Measurements from ENCODE around the gene GRIPAP1.

The GRIPAP1 gene, protein sequence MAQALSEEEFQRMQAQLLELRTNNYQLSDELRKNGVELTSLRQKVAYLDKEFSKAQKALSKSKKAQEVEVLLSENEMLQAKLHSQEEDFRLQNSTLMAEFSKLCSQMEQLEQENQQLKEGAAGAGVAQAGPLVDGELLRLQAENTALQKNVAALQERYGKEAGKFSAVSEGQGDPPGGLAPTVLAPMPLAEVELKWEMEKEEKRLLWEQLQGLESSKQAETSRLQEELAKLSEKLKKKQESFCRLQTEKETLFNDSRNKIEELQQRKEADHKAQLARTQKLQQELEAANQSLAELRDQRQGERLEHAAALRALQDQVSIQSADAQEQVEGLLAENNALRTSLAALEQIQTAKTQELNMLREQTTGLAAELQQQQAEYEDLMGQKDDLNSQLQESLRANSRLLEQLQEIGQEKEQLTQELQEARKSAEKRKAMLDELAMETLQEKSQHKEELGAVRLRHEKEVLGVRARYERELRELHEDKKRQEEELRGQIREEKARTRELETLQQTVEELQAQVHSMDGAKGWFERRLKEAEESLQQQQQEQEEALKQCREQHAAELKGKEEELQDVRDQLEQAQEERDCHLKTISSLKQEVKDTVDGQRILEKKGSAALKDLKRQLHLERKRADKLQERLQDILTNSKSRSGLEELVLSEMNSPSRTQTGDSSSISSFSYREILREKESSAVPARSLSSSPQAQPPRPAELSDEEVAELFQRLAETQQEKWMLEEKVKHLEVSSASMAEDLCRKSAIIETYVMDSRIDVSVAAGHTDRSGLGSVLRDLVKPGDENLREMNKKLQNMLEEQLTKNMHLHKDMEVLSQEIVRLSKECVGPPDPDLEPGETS

DNA sequence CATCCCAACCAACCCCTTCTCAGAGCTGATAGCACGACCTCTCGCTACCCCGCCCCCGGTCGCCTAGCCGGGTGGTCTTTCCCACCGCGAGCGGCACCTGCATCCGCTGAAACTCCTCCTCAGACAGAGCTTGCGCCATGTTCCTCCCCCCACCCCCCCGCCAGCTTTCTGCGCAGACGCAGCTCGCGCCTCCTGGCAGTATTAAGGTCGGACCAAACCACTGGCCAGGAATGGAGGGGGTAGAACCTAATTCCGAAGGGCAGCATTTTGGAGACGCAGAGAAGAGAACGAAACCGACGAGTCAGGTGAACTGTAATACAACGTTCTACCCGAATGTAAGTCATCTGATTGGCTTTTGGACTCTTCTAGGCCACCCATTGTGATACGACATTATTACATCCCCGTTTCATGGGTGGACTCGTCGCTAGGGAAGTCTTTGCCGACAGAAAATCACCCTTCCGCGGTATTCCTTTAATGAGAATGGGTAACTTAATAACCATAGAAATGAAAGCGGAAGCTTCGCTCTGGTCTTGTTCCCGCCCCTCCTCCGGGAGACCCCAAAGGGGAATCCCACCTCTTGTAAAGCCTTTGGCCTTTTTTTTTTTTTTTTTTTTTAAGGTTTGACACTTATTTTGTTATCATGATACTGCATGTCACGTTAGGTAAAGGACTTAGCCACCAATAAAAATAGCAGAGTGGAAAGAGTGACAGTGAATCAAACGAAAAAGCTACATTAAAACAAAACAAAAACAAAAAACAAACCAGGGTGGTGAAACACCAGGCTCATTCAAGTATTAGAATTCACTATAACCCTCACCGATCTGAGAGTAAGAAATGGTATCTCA is at the start of gene GRIPAP1:
Gene GRIPAP1, minus strand, starts transcription at position 174 of the 845 bp plus-strand sequence. Its CDS starts 35 bp downstream, at position 139.
- peak; percentile 86 for DNase-seq (ENCODE audit: low spot score)

GRCh38 chrX:49043987-49044281 is 41.9 kb upstream of the GRIPAP1 start:
- no peak for DNase-seq (ENCODE audit: low spot score)

DNA sequence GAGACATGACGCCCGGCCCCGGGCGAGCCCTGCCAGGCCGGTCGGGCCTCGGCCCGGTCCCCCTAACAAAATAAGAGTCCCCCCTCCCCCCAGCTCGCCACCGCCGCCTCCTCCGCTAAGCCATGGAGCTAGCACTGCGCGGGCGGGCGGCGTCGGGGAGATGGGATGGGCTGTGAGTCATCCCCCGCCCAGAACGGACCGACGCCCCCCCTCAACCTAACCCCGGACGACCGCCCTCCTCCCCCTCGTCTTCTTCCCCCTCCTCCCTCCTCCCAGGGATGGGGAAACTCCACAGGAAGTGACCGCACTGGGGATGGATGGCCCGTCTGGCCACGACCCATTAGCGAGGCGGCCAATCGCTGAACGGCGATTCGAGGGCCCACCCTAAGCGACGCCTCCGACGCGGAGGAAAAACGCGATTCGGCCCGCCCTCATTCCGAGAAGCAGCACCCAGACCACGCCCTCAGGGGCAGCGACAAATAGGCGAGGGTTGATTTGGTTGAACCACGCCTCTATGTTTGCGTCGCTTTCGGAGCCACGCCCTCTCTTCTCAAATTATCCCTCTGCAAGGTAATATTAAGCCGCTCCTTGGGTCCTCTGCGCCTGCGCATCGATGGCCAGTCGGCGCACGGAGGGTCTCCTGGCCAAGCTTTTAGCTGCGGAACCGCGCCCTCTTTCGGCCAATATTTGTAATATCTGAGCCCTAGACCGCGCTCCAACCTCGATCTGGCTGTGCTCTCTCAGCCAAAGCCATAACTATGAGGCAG is 41.3 kb upstream of the GRIPAP1 start, which contains the start of gene TFE3:
Gene TFE3, minus strand, starts transcription at position 138 of the 767 bp plus-strand sequence. Its CDS starts 131 bp downstream, at position 7.
- DNase-seq (ENCODE audit: low spot score): peak; percentile 99

- no peak for DNase-seq (ENCODE audit: low spot score)
Observed at GRCh38 chrX:49042581-49043219, 40.6 kb upstream of the GRIPAP1 start.

DNA sequence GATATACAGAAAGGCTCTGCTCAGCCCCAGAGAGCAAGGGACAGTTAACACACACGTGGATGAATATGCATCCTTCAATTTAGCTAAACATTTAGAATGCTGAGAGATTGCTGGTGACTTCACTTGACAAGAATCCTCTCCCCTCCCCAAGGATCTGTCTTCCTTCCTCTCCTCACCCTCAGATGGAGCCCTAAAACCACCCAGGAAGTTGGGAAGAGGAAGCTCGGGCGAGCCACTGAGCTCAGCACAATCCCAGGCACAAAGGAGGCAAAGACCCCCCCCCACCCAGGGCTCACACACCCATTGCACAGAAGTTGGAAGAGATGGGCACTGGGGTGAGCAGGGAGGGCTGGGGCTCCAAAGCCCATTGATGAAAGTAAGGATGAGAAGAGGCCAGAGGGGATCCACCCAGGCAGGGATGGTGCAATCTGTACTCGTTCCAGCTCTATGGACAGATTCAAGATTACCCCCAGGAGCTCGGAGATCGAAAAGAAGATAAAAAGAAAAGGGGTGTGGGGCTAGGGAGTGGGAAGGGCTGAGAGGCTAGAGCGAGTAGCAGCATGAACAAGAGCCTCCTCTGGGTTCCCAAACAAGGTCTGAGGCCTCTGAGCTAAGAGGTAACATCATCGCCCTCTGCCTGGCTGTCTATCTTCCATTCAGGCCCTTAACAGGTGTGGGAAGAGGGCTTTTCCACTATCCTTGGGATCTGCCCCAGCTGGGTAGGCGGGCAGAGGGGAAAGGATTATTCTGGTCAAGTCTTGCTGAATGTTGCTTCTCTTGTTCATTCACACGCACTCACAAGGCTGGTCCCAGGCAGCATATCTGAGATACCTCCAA is 39.9 kb upstream of the GRIPAP1 start:
- no peak for DNase-seq (ENCODE audit: low spot score)

DNA sequence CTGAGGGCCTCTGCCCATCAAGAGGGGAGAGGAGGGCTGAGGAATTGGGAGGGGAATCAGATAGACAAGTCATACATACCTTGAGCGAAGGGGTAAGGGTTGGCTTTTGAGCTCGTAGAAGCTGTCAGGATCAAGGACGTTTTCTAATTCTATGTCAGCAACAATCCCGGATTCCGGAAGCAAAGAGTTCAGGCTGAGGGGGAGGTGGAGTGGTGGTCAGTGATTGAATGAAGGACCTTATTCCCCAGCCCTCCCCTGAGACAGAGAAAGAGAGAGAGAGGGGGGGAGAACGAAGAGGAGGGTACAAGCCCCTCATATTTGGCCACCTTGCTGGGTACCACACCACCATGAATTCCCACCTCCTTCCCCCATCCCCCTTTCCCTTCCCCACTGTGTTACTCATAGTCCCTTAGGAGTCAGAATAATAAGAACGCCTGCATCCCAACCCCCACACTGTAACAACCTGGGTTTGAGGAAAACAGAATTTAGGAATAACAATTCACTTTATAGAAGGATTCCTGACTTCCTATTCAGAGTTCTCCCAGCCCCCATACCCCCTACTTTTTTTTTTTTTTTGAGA is 38.4 kb upstream of the GRIPAP1 start:
- DNase-seq (ENCODE audit: low spot score): no peak

GRCh38 chrX:49039598-49040375 is 37.7 kb upstream of the GRIPAP1 start:
- DNase-seq (ENCODE audit: low spot score): peak; percentile 51

DNA sequence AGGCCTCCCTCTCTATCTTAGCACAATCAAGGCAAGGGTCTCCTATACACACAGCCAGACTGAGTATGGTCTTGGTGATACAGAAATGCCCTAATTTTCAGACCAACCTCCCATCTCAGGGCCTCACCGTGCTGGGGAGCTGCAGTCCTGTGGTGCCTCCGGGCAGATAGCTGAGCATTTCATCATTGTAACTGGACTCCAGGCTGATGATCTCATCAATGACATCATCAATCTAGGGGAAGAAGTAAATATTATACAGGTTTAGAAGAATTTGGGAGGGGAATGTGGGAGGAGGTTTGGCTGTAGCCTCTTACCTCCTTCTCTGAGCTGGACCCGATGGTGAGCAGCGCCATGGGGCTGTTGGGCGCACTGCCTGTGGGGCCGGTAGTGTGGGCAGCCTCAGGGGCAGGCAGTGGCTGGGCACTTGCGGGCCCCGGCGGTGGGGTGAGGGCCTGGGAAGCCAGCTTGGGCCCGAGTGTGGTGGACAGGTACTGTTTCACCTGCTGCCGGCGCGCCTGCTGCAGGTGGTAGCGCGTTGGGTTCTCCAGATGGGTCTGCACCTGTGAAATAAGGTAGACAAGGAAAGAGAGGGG is 35.9 kb upstream of the GRIPAP1 start:
- no peak for DNase-seq (ENCODE audit: low spot score)

GRCh38 chrX:49030283-49030682 is 28.2 kb upstream of the GRIPAP1 start:
- no peak for DNase-seq (ENCODE audit: low spot score)

DNA sequence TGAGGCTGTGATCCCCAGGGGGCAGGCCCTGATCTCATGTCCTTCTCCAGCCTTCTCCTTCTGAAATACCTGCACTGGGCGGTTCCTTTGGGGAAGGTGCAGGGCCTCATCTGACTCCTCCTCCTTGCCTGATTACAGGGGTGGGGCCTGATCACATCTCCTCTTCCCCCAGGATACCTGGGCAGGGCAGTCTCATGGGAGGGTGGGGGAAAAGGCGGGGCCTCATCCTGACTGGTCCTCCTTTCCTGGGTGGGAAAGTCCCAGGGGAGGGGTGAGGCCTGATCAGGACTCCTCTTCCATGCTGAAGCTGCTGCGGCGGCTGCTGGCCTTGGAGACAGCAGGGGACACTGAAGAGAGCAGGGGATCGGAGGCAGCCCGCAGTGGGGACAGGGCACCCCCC is 27.8 kb upstream of the GRIPAP1 start:
- DNase-seq (ENCODE audit: low spot score): no peak

- DNase-seq (ENCODE audit: low spot score): no peak
Observed at GRCh38 chrX:49019599-49020249, 17.7 kb upstream of the GRIPAP1 start.

- no peak for DNase-seq (ENCODE audit: low spot score)
Observed at GRCh38 chrX:49019050-49019449, 17.0 kb upstream of the GRIPAP1 start.

GRCh38 chrX:49003696-49004095 is 1.6 kb upstream of the GRIPAP1 start:
- no peak for DNase-seq (ENCODE audit: low spot score)

DNA sequence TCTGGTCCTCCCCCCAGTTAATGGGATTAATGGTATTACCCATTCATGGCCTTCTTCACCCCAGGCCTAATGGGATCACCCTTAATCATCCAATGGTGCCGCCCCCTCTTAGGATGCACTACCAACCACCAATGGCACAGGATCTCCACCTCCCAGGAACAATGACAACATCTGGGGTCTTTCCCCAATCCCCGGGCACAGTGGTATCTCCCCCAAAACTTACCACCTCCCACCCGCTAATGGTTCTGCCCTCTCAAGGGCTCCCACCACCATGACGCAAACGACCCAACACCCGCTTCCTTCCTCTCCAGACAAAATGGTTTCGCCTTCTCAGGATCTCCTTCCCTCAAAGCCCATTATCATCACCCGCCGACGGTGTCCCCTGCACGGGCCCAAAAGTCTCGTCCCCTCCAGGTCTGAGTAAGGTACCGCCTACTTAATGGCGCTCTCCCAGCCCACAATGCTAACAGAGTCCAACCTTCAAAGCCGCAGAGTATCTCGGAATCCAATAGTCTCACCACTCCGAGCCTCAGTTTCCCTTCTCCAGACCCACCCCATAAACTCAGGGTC is 458 bp downstream of the GRIPAP1 start:
- peak; percentile 19 for DNase-seq (ENCODE audit: low spot score)

GRCh38 chrX:49000636-49001035 is 1.4 kb downstream of the GRIPAP1 start:
- no peak for DNase-seq (ENCODE audit: low spot score)

- no peak for DNase-seq (ENCODE audit: low spot score)
Observed at GRCh38 chrX:48999030-48999429, 3.0 kb downstream of the GRIPAP1 start.

- no peak for DNase-seq (ENCODE audit: low spot score)
Observed at GRCh38 chrX:48998391-48998790, 3.7 kb downstream of the GRIPAP1 start.

GRCh38 chrX:48997865-48998264 is 4.2 kb downstream of the GRIPAP1 start:
- no peak for DNase-seq (ENCODE audit: low spot score)

Data from cerebellar cortex (tissue), 1 donor.